Measurements from ENCODE around the gene TMOD4. TPM values are rescaled to one million over a fixed set of nuclear protein-coding genes. Genes with fewer than 3 reads are reported as not detected.

The TMOD4 gene
- 3.8 and 4.4 TPM in 2 replicates for total RNA-seq

- ChIA-PET POLR2A (interaction anchor here (1.0 kb wide), 1 partner anchor 14 kb away, joined by 6 read pairs; the partner anchor contains the start of gene VPS72), CTCF (no interaction called here)
- TF ChIP-seq, protein P1, sequence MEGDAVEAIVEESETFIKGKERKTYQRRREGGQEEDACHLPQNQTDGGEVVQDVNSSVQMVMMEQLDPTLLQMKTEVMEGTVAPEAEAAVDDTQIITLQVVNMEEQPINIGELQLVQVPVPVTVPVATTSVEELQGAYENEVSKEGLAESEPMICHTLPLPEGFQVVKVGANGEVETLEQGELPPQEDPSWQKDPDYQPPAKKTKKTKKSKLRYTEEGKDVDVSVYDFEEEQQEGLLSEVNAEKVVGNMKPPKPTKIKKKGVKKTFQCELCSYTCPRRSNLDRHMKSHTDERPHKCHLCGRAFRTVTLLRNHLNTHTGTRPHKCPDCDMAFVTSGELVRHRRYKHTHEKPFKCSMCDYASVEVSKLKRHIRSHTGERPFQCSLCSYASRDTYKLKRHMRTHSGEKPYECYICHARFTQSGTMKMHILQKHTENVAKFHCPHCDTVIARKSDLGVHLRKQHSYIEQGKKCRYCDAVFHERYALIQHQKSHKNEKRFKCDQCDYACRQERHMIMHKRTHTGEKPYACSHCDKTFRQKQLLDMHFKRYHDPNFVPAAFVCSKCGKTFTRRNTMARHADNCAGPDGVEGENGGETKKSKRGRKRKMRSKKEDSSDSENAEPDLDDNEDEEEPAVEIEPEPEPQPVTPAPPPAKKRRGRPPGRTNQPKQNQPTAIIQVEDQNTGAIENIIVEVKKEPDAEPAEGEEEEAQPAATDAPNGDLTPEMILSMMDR (IDR thresholded peaks at IDR 0.05): no peak
- H3K4me3 Mint-ChIP-seq: no peak within 1 kb of the TSS
- no peak for DNase-seq
- no peaks in the 10 kb centered on the region for H3K9me3 Mint-ChIP-seq
- peak; percentile 81 for ATAC-seq (ENCODE audit: low read depth)
- intact Hi-C loops (cut with micrococcal nuclease): no loop called here
- no peaks in the 10 kb centered on the region for H3K27me3 Mint-ChIP-seq
- no peaks in the 10 kb centered on the region for H3K4me1 Mint-ChIP-seq
- H3K27ac Mint-ChIP-seq: no peak within 1 kb of the TSS
- peaks cover 81% of the 10 kb centered on the region for H3K36me3 Mint-ChIP-seq (ENCODE audit: low read depth)
Observed at GRCh38 chr1:151175863-151176262, at the start of gene TMOD4. Gene TMOD4 (minus strand): TSS chr1:151175981. CDS start chr1:151174875, 1,106 bp downstream.

DNA sequence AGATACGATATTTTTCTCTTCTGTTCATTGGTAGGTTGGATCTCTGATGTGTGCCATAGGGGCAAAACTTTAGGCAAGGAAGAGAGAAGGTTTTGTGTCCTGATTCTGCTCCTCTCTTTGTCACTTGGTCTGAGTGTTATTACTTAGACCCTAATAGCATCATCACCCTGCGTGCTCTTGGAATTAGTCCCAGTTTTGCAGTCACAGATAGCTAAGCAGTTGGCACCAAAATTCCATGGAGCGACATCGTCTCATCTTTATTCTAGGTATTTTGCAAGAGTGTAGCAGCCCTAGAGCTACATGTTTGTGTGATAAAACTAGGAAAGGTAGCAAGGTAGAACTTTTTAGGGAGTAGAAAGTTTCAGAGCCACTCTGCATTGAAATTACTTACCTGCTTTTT lies 46.3 kb upstream of the TMOD4 start:
- H3K27ac Mint-ChIP-seq: no peak overlapping the region
- ATAC-seq (ENCODE audit: low read depth) (no peak), DNase-seq (no peak)
- TF ChIP-seq, protein P1 (IDR thresholded peaks at IDR 0.05): no peak
- intact Hi-C loops (cut with micrococcal nuclease): no loop called here
- POLR2A ChIA-PET: no interaction called here
- peaks cover 5% of the 10 kb centered on the region for H3K4me1 Mint-ChIP-seq
- H3K36me3 Mint-ChIP-seq (ENCODE audit: low read depth): peaks cover 48% of the 10 kb centered on the region
- H3K9me3 Mint-ChIP-seq: no peaks in the 10 kb centered on the region
- H3K27me3 Mint-ChIP-seq: no peaks in the 10 kb centered on the region
- CTCF ChIA-PET: no interaction called here
- H3K4me3 Mint-ChIP-seq: no peak overlapping the region

GRCh38 chr1:151221616-151222015 lies 45.8 kb upstream of the TMOD4 start:
- no peak for ATAC-seq (ENCODE audit: low read depth)
- TF ChIP-seq, protein P1 (IDR thresholded peaks at IDR 0.05): no peak
- H3K9me3 Mint-ChIP-seq: no peaks in the 10 kb centered on the region
- H3K27ac Mint-ChIP-seq: no peak overlapping the region
- ChIA-PET POLR2A (no interaction called here), CTCF (no interaction called here)
- peaks cover 6% of the 10 kb centered on the region for H3K4me1 Mint-ChIP-seq
- intact Hi-C loops (cut with micrococcal nuclease): no loop called here
- DNase-seq: no peak
- H3K4me3 Mint-ChIP-seq: no peak overlapping the region
- no peaks in the 10 kb centered on the region for H3K27me3 Mint-ChIP-seq
- H3K36me3 Mint-ChIP-seq (ENCODE audit: low read depth): peaks cover 44% of the 10 kb centered on the region

DNA sequence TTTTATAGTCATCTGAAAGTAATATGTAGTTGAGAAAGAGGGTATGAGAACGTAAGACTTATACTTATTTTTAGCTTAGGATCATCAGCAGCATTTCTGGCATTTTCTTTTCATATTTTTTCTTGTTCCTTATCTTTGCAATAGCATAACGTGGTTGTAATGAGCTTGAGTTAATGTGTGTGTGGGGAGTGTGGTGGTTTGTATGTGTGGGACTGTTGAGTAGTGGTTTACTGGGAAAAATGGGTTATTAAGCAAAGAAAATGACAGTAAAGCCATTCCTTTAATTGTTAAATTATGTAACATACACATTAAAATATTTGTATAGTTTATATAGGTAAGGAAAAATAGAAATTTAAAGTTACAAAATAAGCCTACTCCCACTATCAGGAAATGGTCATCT lies 37.8 kb upstream of the TMOD4 start:
- no peak for ATAC-seq (ENCODE audit: low read depth)
- no peaks in the 10 kb centered on the region for H3K27me3 Mint-ChIP-seq
- peaks cover 17% of the 10 kb centered on the region for H3K4me1 Mint-ChIP-seq
- H3K4me3 Mint-ChIP-seq: no peak overlapping the region
- POLR2A ChIA-PET: no interaction called here
- H3K27ac Mint-ChIP-seq: no peak overlapping the region
- CTCF ChIA-PET: no interaction called here
- peaks cover 53% of the 10 kb centered on the region for H3K36me3 Mint-ChIP-seq (ENCODE audit: low read depth)
- TF ChIP-seq, protein P1 (IDR thresholded peaks at IDR 0.05): no peak
- DNase-seq: no peak
- H3K9me3 Mint-ChIP-seq: no peaks in the 10 kb centered on the region
- intact Hi-C loops (cut with micrococcal nuclease): no loop called here

- POLR2A ChIA-PET: interaction anchor here (0.7 kb wide), 1 partner anchor 16 kb away, joined by 3 read pairs; no protein-coding TSS in a partner anchor
- no peak for ATAC-seq (ENCODE audit: low read depth)
Observed at GRCh38 chr1:151211972-151212705, 36.4 kb upstream of the TMOD4 start.

More at GRCh38 chr1:151211972-151212705, 36.4 kb upstream of the TMOD4 start:
- TF ChIP-seq, protein P1 (IDR thresholded peaks at IDR 0.05): no peak
- Mint-ChIP-seq H3K36me3 (ENCODE audit: low read depth) (peaks cover 57% of the 10 kb centered on the region), H3K4me1 (peaks cover 16% of the 10 kb centered on the region), H3K27me3 (no peaks in the 10 kb centered on the region), H3K4me3 (no peak overlapping the region), H3K27ac (no peak overlapping the region), H3K9me3 (no peaks in the 10 kb centered on the region)
- intact Hi-C loops (cut with micrococcal nuclease): no loop called here
- CTCF ChIA-PET: no interaction called here
- no peak for DNase-seq
